Gastrocnemius medialis (tissue), 4 donors: Measurements from ENCODE around the gene TLR1.

Source experiments
- CTCF ChIP-seq, 5 experiments: fragments of 450-650 bp in 3 of 5; fragments of 200-600 bp in 2 of 5; sonication (generic) in 2 of 5; IDR thresholded peaks in 4 of 5; conservative IDR thresholded peaks in 1 of 5; 1 replicate in 4 of 5; 2 replicates in 1 of 5; pipeline ENCODE4 v1.5.1; 2016 to 2019; ENCODE audit warnings: antibody characterized with exemption in 5 of 5, mild to moderate bottlenecking in 3 of 5, moderate library complexity in 3 of 5
- POLR2A ChIP-seq, 2 donors: fragments of 450-650 bp; IDR thresholded peaks; one replicate each; pipeline ENCODE4 v1.6.1; 2017; ENCODE audit warnings: antibody characterized with exemption in 2 of 2, mild to moderate bottlenecking in 2 of 2, moderate library complexity in 2 of 2

DNA sequence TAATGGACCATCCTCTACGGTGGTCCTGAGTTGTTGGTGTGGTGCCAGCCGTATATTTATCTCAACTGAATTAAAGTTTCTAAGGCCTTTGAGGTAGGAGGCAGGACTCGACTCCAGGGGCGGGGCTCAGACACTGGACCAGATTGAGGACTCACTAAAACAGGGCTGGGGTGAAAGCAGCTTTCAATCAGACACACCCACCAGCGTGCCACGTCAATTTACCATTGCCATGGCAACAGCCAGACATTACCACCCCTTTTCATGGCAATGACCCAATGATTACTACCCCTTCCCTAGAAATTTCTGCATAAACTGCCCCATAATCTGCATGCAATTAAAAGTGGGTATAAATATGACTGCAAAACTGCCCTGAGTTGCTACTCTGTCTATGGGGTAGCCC lies 6.7 kb upstream of the TLR1 start:
- no peak for TF ChIP-seq CTCF (IDR thresholded peaks at IDR 0.05 in 4 of 5, conservative IDR thresholded peaks at IDR 0.05 in 1 of 5)
- TF ChIP-seq POLR2A (IDR thresholded peaks at IDR 0.05): no peak
